Neuronal stem cell (in vitro differentiated cells): Measurements from ENCODE around the gene PSKH1.
"Not testable (repeated sequence)": the region's sequence is repeated elsewhere in the genome, so short reads cannot be mapped to it uniquely, and the experiment has no call there.

Experiments used
- DNase-seq: peaks from one replicate; pipeline ENCODE4 v3.0.0-alpha.2; 2013; ENCODE audit warnings: low spot score
- H2AFZ ChIP-seq: one replicate; pipeline ENCODE4 v1.6.1; 2013; ENCODE audit warnings: mild to moderate bottlenecking, low read length, inconsistent platforms
- H2AK5ac ChIP-seq: 2 replicates; pipeline ENCODE4 v1.6.1; 2013; ENCODE audit warnings: low read depth, mild to moderate bottlenecking, inconsistent platforms, low read length, moderate library complexity, mixed read lengths
- H2BK120ac ChIP-seq: 2 replicates; pipeline ENCODE4 v1.6.1; 2013; ENCODE audit warnings: low read depth, mild to moderate bottlenecking, inconsistent platforms, low read length, moderate library complexity, mixed read lengths
- H2BK12ac ChIP-seq: one replicate; pipeline ENCODE4 v1.6.1; 2013; ENCODE audit warnings: low read length, inconsistent platforms
- H2BK15ac ChIP-seq: 2 replicates; pipeline ENCODE4 v1.6.1; 2013; ENCODE audit warnings: mild to moderate bottlenecking, low read length, inconsistent platforms, mixed read lengths
- H2BK5ac ChIP-seq: one replicate; pipeline ENCODE4 v1.6.1; 2013; ENCODE audit warnings: inconsistent platforms, mild to moderate bottlenecking, low read length, moderate library complexity
- H3K14ac ChIP-seq: one replicate; pipeline ENCODE4 v1.6.1; 2013; ENCODE audit warnings: low read length, inconsistent platforms
- H3K18ac ChIP-seq: 2 replicates; pipeline ENCODE4 v1.6.1; 2013; ENCODE audit warnings: low read length, inconsistent platforms
- H3K23ac ChIP-seq: 2 replicates; pipeline ENCODE4 v1.6.1; 2013; ENCODE audit warnings: low read depth, mild to moderate bottlenecking, mixed read lengths, low read length, inconsistent platforms; ENCODE audit not compliant: poor library complexity
- H3K27ac ChIP-seq: replicated peaks from 3 replicates; pipeline ENCODE4 v1.5.1; 2013; ENCODE audit warnings: low read length, inconsistent platforms
- H3K27me3 ChIP-seq, 3 experiments: 2 replicates each; pipeline ENCODE4 v1.6.1; 2013; ENCODE audit warnings: low read length in 3 of 3, mild to moderate bottlenecking in 2 of 3, inconsistent platforms in 1 of 3, low read depth in 1 of 3, mixed read lengths in 1 of 3, moderate library complexity in 1 of 3; ENCODE audit not compliant: control insufficient read depth in 3 of 3, insufficient read depth in 3 of 3
- H3K36me3 ChIP-seq, 2 donors: replicated peaks in 1 of 2; 2 replicates each; pipeline ENCODE4 v1.6.1; 2013; ENCODE audit warnings: low read length in 2 of 2; ENCODE audit not compliant: control insufficient read depth in 2 of 2, insufficient read depth in 2 of 2
- H3K4ac ChIP-seq: 2 replicates; pipeline ENCODE4 v1.6.1; 2013; ENCODE audit warnings: inconsistent platforms, mild to moderate bottlenecking, low read length, moderate library complexity
- H3K4me1 ChIP-seq, 2 donors: 1 replicate in 1 of 2; 2 replicates in 1 of 2; pipeline ENCODE4 v1.6.1; 2013; ENCODE audit warnings: low read length in 2 of 2, low read depth in 1 of 2; ENCODE audit not compliant: control insufficient read depth in 2 of 2, insufficient read depth in 1 of 2
- H3K4me2 ChIP-seq: one replicate; pipeline ENCODE4 v1.6.1; 2013; ENCODE audit warnings: mild to moderate bottlenecking, low read length, inconsistent platforms; ENCODE audit not compliant: insufficient read depth, poor library complexity, severe bottlenecking
- H3K4me3 ChIP-seq, 2 donors: 2 replicates each; pipeline ENCODE4 v1.5.1; 2013; ENCODE audit warnings: low read length in 2 of 2, mild to moderate bottlenecking in 2 of 2, inconsistent platforms in 1 of 2, moderate library complexity in 1 of 2
- H3K79me1 ChIP-seq: one replicate; pipeline ENCODE4 v1.6.1; 2013; ENCODE audit warnings: low read depth, mild to moderate bottlenecking, inconsistent platforms, low read length, moderate library complexity
- H3K9ac ChIP-seq: one replicate; pipeline ENCODE4 v1.6.1; 2013; ENCODE audit warnings: mild to moderate bottlenecking, low read depth, low read length, inconsistent platforms; ENCODE audit not compliant: poor library complexity
- H3K9me3 ChIP-seq, 2 donors: replicated peaks in 1 of 2; 2 replicates each; pipeline versions ENCODE3 to v1.6.1; 2013; ENCODE audit warnings: low read length in 2 of 2, mild to moderate bottlenecking in 2 of 2, inconsistent platforms in 1 of 2, low read depth in 1 of 2, mixed read lengths in 1 of 2, moderate library complexity in 1 of 2; ENCODE audit not compliant: control insufficient read depth in 2 of 2, insufficient read depth in 1 of 2
- H4K8ac ChIP-seq: one replicate; pipeline ENCODE4 v1.6.1; 2013; ENCODE audit warnings: low read depth, mild to moderate bottlenecking, inconsistent platforms, low read length, moderate library complexity
- H4K91ac ChIP-seq: one replicate; pipeline ENCODE4 v1.6.1; 2013; ENCODE audit warnings: low read length, low read depth, mild to moderate bottlenecking, inconsistent platforms; ENCODE audit not compliant: poor library complexity
- WGBS, 2 donors: extraction: QIAGEN DNeasy Blood & Tissue Kit; methylation state at CpG; one replicate each; pipeline ENCODE4 v1.1.7; 2013; ENCODE audit warnings: missing lambda C conversion rate in 2 of 2, mixed read lengths in 1 of 2; ENCODE audit not compliant: insufficient read length in 2 of 2, insufficient replicate concordance in 1 of 2; ENCODE audit errors: extremely low coverage in 2 of 2; 5-methylcytosine and 5-hydroxymethylcytosine counted together

Gene PSKH1

DNA sequence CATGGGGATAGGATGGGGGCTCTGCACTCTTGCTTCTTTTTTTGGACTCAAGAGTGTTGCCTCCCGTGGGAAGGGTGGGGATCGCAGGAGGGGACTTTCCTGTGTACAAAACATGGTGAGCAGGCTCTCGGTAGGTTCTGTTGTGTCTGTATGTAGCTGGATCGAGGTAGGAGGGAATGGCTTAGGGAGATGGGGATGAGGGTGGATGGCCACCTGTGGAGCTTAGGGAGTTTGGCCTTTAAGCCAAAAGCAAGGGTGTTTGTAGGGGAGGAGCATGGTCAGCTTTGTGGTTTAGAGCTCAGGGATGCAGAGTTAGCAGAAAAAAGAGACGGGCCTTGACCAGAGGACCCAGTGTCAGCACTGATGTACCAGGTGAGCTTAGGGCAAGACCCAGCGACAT lies 31.2 kb upstream of the PSKH1 start:
- H2BK120ac ChIP-seq, result no peak overlapping the region
- no peak overlapping the region for H3K18ac ChIP-seq
- H3K4me1 ChIP-seq, result peaks cover 0 to 8% of the 10 kb centered on the region in 2 donors
- no peak overlapping the region for H4K91ac ChIP-seq
- H3K79me1 ChIP-seq, result peaks cover 18% of the 10 kb centered on the region
- H3K4me3 ChIP-seq, result no peak overlapping the region
- H2BK12ac ChIP-seq, result no peak overlapping the region
- H3K14ac ChIP-seq, result no peak overlapping the region
- H3K4me2 ChIP-seq, result no peak overlapping the region
- no peak overlapping the region for H3K23ac ChIP-seq
- no peaks in the 10 kb centered on the region for H3K27me3 ChIP-seq
- no peak overlapping the region for H4K8ac ChIP-seq
- no peak overlapping the region for H2BK15ac ChIP-seq
- no peak overlapping the region for H3K27ac ChIP-seq
- DNase-seq, result no peak
- no peak overlapping the region for H2AK5ac ChIP-seq
- no peak overlapping the region for H2BK5ac ChIP-seq
- no CpG with 5 or more reads among the region's 6 CpGs for WGBS, 2 donors
- H3K4ac ChIP-seq, result no peak overlapping the region
- peaks cover 19 to 87% of the 10 kb centered on the region in 2 donors for H3K36me3 ChIP-seq
- H2AFZ ChIP-seq, result no peak overlapping the region
- H3K9me3 ChIP-seq, result no peaks in the 10 kb centered on the region
- H3K9ac ChIP-seq, result no peak overlapping the region

DNA sequence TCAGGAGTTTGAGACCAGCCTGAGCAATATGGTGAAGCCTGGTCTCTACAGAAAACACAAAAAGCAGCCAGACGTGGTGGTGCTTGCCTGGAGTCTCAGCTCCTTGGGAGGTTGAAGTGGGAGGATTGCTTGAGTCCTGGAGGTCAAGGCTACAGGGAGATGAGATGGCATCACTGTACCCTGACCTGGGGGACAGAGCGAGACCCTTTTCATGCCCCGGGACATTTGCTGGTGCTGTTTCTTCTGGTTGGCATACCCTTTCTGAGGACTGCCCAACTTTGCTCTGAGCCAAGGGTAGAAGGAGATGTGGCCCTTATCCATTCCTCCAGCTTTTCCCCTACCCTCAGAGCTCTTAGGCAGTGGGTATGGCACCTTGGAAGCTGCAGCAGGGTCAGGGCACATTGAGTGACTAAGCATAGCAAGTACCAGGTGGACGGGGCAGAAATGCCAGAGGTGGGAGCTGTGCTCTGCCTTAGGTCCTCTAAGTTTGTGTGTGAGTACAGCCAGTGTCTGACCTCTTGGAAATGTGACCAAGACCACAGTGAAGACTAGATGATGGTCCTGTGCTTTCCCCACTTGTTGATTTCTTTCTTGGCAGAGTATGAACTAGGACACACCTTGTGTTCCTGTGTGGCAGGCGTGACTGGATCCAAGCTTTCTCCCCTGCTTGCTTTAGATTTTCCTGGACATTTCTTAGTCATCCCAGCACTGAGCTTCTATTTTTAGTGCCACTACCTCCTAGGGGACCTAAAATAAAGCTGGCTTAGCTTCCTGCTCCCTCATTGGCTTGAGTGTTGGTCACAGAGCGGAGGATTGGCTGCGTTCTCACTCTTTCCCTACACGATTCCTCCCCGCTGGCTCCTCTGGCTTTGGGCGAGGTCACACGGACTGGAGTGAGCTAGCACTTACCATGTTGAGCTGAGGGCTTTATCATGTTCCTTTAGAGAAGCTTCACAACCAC lies 30.2 kb upstream of the PSKH1 start:
- no peak overlapping the region for H3K9ac ChIP-seq
- H3K14ac ChIP-seq, result no peak overlapping the region
- peaks cover 23 to 88% of the 10 kb centered on the region in 2 donors for H3K36me3 ChIP-seq
- H4K91ac ChIP-seq, result no peak overlapping the region
- peaks cover 0 to 5% of the 10 kb centered on the region in 2 donors for H3K4me1 ChIP-seq
- no peaks in the 10 kb centered on the region for H3K27me3 ChIP-seq
- no peak overlapping the region for H2AFZ ChIP-seq
- H4K8ac ChIP-seq, result no peak overlapping the region
- H2BK15ac ChIP-seq, result no peak overlapping the region
- H3K4me3 ChIP-seq, result no peak overlapping the region
- no peak overlapping the region for H3K23ac ChIP-seq
- H2BK5ac ChIP-seq, result no peak overlapping the region
- no peak overlapping the region for H3K27ac ChIP-seq
- WGBS, 2 donors, result no CpG with 5 or more reads among the region's 11 CpGs
- no peak overlapping the region for H3K4me2 ChIP-seq
- H3K79me1 ChIP-seq, result peaks cover 15% of the 10 kb centered on the region
- H2BK12ac ChIP-seq, result no peak overlapping the region
- no peak overlapping the region for H3K4ac ChIP-seq
- no peak overlapping the region for H2BK120ac ChIP-seq
- H3K18ac ChIP-seq, result no peak overlapping the region
- H2AK5ac ChIP-seq, result no peak overlapping the region
- no peak for DNase-seq
- H3K9me3 ChIP-seq, result no peaks in the 10 kb centered on the region

GRCh38 chr16:67864044-67864443 lies 29.0 kb upstream of the PSKH1 start:
- not testable (repeated sequence) for H3K27ac ChIP-seq, H4K91ac ChIP-seq, H2AFZ ChIP-seq, H3K14ac ChIP-seq, H3K18ac ChIP-seq, H3K4me2 ChIP-seq, DNase-seq, H3K9ac ChIP-seq, H2BK5ac ChIP-seq, H3K23ac ChIP-seq, H3K4me3 ChIP-seq, H2BK120ac ChIP-seq, H2AK5ac ChIP-seq, H2BK15ac ChIP-seq, H2BK12ac ChIP-seq, H3K27me3 ChIP-seq, H3K4ac ChIP-seq, H3K4me1 ChIP-seq, H3K9me3 ChIP-seq, H4K8ac ChIP-seq
- peaks cover 31 to 92% of the 10 kb centered on the region in 2 donors for H3K36me3 ChIP-seq
- peaks cover 15% of the 10 kb centered on the region for H3K79me1 ChIP-seq
- WGBS, 2 donors, result no CpG with 5 or more reads among the region's 6 CpGs

DNA sequence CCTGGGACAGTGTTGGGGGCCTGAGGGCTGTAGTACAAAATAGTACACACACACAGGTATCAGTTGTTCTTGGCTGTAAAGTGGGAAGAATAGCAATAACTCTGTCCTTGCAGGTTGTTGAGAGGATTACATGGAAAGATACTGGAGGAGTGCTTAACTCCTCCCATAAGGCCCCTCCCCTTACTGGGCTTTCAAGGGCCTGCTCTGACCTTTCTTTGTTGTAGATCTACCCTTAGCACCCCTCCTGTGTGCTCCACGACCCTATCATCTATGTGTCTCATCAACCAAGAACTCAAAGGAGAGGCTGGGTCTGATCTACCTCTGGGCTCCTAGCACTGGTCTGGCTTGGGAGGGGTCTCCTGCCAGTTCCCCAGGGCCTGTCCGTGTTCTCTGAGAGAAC lies 28.5 kb upstream of the PSKH1 start:
- H3K23ac ChIP-seq, result no peak overlapping the region
- no peak overlapping the region for H3K4me2 ChIP-seq
- DNase-seq, result no peak
- no peak overlapping the region for H2AK5ac ChIP-seq
- no peaks in the 10 kb centered on the region for H3K9me3 ChIP-seq
- no peak overlapping the region for H4K91ac ChIP-seq
- H3K36me3 ChIP-seq, result peaks cover 31 to 91% of the 10 kb centered on the region in 2 donors
- H3K9ac ChIP-seq, result no peak overlapping the region
- H3K4me3 ChIP-seq, result no peak overlapping the region
- peaks cover 0 to 5% of the 10 kb centered on the region in 2 donors for H3K4me1 ChIP-seq
- H3K18ac ChIP-seq, result no peak overlapping the region
- no CpG with 5 or more reads among the region's 2 CpGs for WGBS, 2 donors
- H3K4ac ChIP-seq, result no peak overlapping the region
- H2BK15ac ChIP-seq, result no peak overlapping the region
- no peak overlapping the region for H2AFZ ChIP-seq
- no peak overlapping the region for H2BK5ac ChIP-seq
- H3K79me1 ChIP-seq, result peaks cover 15% of the 10 kb centered on the region
- H4K8ac ChIP-seq, result no peak overlapping the region
- no peak overlapping the region for H3K27ac ChIP-seq
- H3K27me3 ChIP-seq, result no peaks in the 10 kb centered on the region
- no peak overlapping the region for H3K14ac ChIP-seq
- H2BK12ac ChIP-seq, result no peak overlapping the region
- no peak overlapping the region for H2BK120ac ChIP-seq
